Peyer's patch (tissue), 4 donors: ENCODE data around the gene EPN1.

ENCODE experiments used
- CTCF ChIP-seq, 6 experiments: fragments of 450-650 bp in 4 of 6; fragments of 200-600 bp in 2 of 6; sonication (generic) in 1 of 6; IDR thresholded peaks; one replicate each; pipeline ENCODE4 v1.5.1; 2017 to 2019; ENCODE audit warnings: antibody characterized with exemption in 6 of 6, mild to moderate bottlenecking in 3 of 6, moderate library complexity in 1 of 6
- POLR2A ChIP-seq, 2 donors: fragments of 450-650 bp; IDR thresholded peaks; one replicate each; pipeline ENCODE4 v1.5.1; 2017; ENCODE audit warnings: antibody characterized with exemption in 2 of 2, mild to moderate bottlenecking in 2 of 2, moderate library complexity in 2 of 2

- TF ChIP-seq CTCF (IDR thresholded peaks at IDR 0.05): no peak
- TF ChIP-seq POLR2A (IDR thresholded peaks at IDR 0.05): no peak
These were observed 25.8 kb downstream of the EPN1 start for GRCh38 chr19:55700813-55701212.
